Measurements from ENCODE around the gene CHD5.

CHD5 gene

GRCh38 chr1:6166655-6167390 lies 13.3 kb downstream of the CHD5 start:
- DNase-seq (ENCODE audit: extremely low read depth, low read depth) = no peak
- no peak for TF ChIP-seq CTCF (IDR thresholded peaks at IDR 0.05; ENCODE audit: low read depth, low read length, missing control alignments)
- no peak overlapping the region for H3K4me3 ChIP-seq (replicated peaks; ENCODE audit: low read depth, low read length)

GRCh38 chr1:6166221-6166620 lies 13.9 kb downstream of the CHD5 start:
- no peak for TF ChIP-seq CTCF (IDR thresholded peaks at IDR 0.05; ENCODE audit: low read depth, low read length, missing control alignments)
- H3K4me3 ChIP-seq (replicated peaks; ENCODE audit: low read depth, low read length) = no peak overlapping the region
- DNase-seq (ENCODE audit: extremely low read depth, low read depth) = no peak

GRCh38 chr1:6165441-6165985 lies 14.6 kb downstream of the CHD5 start:
- H3K4me3 ChIP-seq (replicated peaks; ENCODE audit: low read depth, low read length) = no peak overlapping the region
- no peak for DNase-seq (ENCODE audit: extremely low read depth, low read depth)
- no peak for TF ChIP-seq CTCF (IDR thresholded peaks at IDR 0.05; ENCODE audit: low read depth, low read length, missing control alignments)

GRCh38 chr1:6165027-6165426 lies 15.1 kb downstream of the CHD5 start:
- H3K4me3 ChIP-seq (replicated peaks; ENCODE audit: low read depth, low read length) = no peak overlapping the region
- no peak for TF ChIP-seq CTCF (IDR thresholded peaks at IDR 0.05; ENCODE audit: low read depth, low read length, missing control alignments)
- DNase-seq (ENCODE audit: extremely low read depth, low read depth) = no peak

GRCh38 chr1:6163973-6164617 lies 16.0 kb downstream of the CHD5 start:
- no peak for DNase-seq (ENCODE audit: extremely low read depth, low read depth)
- TF ChIP-seq CTCF (IDR thresholded peaks at IDR 0.05; ENCODE audit: low read depth, low read length, missing control alignments) = no peak
- no peak overlapping the region for H3K4me3 ChIP-seq (replicated peaks; ENCODE audit: low read depth, low read length)

GRCh38 chr1:6163191-6163972 lies 16.7 kb downstream of the CHD5 start:
- TF ChIP-seq CTCF (IDR thresholded peaks at IDR 0.05; ENCODE audit: low read depth, low read length, missing control alignments) = no peak
- no peak overlapping the region for H3K4me3 ChIP-seq (replicated peaks; ENCODE audit: low read depth, low read length)
- no peak for DNase-seq (ENCODE audit: extremely low read depth, low read depth)
